IPS-18a (cell line): ENCODE data around the gene CCDC180.

Experiments
- H3K27ac ChIP-seq: one replicate; pipeline ENCODE4 v1.5.1; 2013; ENCODE audit warnings: low read length
- H3K27me3 ChIP-seq: one replicate; pipeline ENCODE4 v1.6.1; 2013; ENCODE audit warnings: mild to moderate bottlenecking, low read length; ENCODE audit not compliant: control insufficient read depth, insufficient read depth
- H3K36me3 ChIP-seq: one replicate; pipeline ENCODE4 v1.6.1; 2013; ENCODE audit warnings: low read depth, low read length; ENCODE audit not compliant: control insufficient read depth
- H3K4me1 ChIP-seq: one replicate; pipeline ENCODE4 v1.6.1; 2013; ENCODE audit warnings: low read depth, low read length; ENCODE audit not compliant: control insufficient read depth
- H3K4me3 ChIP-seq: one replicate; pipeline ENCODE4 v1.5.1; 2013; ENCODE audit warnings: low read length
- H3K9ac ChIP-seq: one replicate; pipeline ENCODE4 v1.6.1; 2013; ENCODE audit warnings: mild to moderate bottlenecking, low read length, moderate library complexity
- H3K9me3 ChIP-seq: one replicate; pipeline ENCODE4 v1.6.1; 2013; ENCODE audit warnings: low read depth, low read length; ENCODE audit not compliant: control insufficient read depth

The CCDC180 gene

DNA sequence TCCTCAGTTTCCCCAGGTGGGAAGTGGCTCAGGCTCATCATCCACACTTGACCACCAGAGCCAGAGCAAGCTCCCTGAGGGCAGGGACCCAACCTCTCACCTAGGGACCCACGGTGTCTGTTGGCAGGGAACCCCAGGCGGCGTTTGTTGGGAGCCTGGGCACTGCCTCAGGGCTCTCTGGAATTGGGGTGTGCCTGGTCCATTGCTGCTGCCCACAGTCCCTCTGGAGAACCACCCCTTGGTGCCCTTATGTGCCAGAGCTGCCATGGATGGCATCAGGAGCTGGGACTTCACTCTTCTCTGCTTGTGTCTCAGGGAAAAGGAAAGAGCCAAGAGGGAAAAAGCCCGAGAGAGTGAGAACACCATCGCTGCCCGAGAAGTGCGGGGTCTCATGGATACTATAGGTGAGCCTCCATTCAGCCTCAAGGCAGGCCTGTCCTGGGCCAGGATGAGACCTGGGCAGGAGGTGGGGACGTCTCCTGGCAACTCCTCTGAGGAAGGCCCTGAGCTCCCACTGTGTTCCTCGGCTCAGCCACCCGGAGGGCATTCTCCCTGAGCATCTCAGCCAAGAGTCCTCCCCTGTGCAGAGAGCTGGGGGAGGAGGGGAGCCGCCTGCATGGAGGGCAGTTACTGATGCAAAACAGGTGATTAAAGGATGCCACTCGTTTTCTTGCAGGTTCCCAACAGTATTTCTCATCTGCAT is 4.5 kb downstream of the CCDC180 start:
- no peaks in the 10 kb centered on the region for H3K27me3 ChIP-seq
- H3K36me3 ChIP-seq: peaks cover 4% of the 10 kb centered on the region
- H3K9me3 ChIP-seq: no peaks in the 10 kb centered on the region
- no peak overlapping the region for H3K4me3 ChIP-seq
- no peak overlapping the region for H3K27ac ChIP-seq
- H3K4me1 ChIP-seq: peaks cover under 1% of the 10 kb centered on the region
- H3K9ac ChIP-seq: no peak overlapping the region

DNA sequence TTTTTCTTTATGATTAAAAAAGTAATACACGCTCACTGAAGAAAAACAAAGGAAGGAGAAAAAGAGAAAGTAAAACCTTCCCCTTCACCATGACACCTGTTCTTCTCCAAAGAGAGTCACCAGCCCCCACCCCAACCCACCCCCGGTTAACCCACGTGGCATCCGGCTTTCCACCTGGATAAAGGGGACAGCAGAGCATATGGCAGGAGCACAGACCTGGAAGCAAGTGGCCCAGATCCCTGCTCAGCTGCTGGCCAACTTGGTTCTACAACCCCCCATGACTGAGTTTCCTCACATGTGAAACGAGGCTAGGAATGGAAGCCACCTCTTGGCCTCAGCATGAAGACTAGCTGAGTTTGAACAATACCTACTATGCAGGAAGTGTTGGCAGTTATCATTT is 5.1 kb downstream of the CCDC180 start:
- Histone ChIP-seq H3K4me3 (no peak overlapping the region), H3K27me3 (no peaks in the 10 kb centered on the region), H3K9ac (no peak overlapping the region), H3K9me3 (no peaks in the 10 kb centered on the region), H3K36me3 (peaks cover 4% of the 10 kb centered on the region), H3K4me1 (no peaks in the 10 kb centered on the region), H3K27ac (no peak overlapping the region)

DNA sequence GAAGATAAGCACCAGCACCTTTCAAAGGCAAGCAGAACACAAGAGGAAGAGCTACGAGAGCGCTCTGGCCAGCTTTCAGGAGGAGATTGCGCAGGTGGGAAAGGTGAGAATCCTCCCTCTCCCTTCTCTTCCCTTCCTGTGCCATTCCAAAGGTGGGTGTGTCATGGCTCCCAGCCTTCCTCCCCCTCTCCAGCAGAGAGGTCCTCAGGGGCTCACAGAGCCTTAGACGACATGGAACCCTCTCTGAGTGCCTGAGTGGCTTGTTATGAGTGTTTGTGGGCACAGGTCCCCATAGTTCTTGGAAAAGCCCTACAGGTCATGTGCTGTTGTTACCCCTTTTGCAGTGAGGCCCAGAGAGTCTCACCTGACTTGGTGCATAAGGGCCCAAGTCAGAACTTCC is 5.8 kb downstream of the CCDC180 start:
- no peak overlapping the region for H3K4me3 ChIP-seq
- no peaks in the 10 kb centered on the region for H3K9me3 ChIP-seq
- H3K27me3 ChIP-seq: no peaks in the 10 kb centered on the region
- H3K9ac ChIP-seq: no peak overlapping the region
- no peaks in the 10 kb centered on the region for H3K4me1 ChIP-seq
- H3K27ac ChIP-seq: no peak overlapping the region
- peaks cover 4% of the 10 kb centered on the region for H3K36me3 ChIP-seq

DNA sequence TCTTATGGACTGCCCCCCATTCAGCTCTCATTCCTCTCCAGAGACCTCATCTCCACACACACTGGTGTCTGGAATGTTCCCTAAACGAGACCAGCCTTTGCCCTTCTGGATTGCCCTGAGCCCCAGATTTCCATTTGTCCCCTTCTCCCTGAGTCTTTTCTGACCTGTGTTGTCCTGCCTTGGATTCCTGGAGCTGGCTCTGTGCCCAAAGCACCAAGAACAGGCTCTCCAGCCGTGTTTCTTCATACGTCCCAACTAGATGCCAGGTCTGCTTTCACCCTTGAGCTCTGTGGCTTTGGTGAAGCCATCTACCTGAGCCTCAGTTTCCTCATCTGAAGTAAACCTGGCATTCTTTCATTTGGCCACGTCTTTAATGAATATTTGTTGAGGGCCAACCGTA is 6.3 kb downstream of the CCDC180 start:
- no peak overlapping the region for H3K27ac ChIP-seq
- H3K9ac ChIP-seq: no peak overlapping the region
- H3K4me1 ChIP-seq: no peaks in the 10 kb centered on the region
- no peaks in the 10 kb centered on the region for H3K9me3 ChIP-seq
- peaks cover 4% of the 10 kb centered on the region for H3K36me3 ChIP-seq
- H3K27me3 ChIP-seq: no peaks in the 10 kb centered on the region
- H3K4me3 ChIP-seq: no peak overlapping the region

DNA sequence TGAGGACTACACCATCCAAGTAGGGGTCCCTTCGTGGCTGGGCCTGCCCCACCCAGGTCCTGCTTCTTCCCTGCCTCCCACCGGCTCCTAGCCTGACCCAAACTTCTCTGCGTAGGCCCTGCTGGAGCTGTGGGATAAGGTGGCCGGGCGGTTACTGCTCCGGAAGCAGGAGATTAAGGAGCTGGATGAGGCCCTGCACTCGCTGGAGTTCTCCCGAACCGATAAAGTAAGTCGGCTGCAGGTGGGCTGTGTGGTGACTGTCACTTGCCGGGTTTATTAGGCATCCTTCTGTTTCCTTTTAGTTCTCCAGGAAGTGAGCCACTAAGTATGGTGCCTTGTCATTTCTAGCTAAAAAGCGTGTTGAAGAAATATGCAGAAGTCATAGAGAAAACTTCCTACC is 7.0 kb downstream of the CCDC180 start:
- no peaks in the 10 kb centered on the region for H3K4me1 ChIP-seq
- no peaks in the 10 kb centered on the region for H3K9me3 ChIP-seq
- no peaks in the 10 kb centered on the region for H3K27me3 ChIP-seq
- H3K9ac ChIP-seq: no peak overlapping the region
- H3K27ac ChIP-seq: no peak overlapping the region
- peaks cover 4% of the 10 kb centered on the region for H3K36me3 ChIP-seq
- no peak overlapping the region for H3K4me3 ChIP-seq

DNA sequence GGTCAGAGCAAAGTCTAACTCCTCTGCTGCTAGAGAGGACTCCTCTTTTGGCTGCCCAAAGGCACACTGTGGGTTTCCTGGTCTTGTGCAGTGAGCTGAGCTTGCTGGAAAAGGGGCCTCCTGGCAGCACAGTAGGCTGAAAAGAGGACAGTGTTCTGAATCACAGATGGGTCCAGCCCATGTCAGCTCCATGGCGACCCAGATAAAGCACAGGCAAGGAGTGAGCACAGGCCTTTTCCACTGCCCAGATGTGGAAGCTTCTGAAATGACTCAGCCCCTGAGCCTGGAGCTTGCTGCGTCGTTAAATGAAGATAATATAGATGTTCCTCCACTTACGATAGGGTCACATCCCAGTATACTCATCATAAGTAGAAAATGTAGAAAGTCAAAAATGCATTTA is 8.1 kb downstream of the CCDC180 start:
- no peak overlapping the region for H3K4me3 ChIP-seq
- H3K27ac ChIP-seq: no peak overlapping the region
- no peaks in the 10 kb centered on the region for H3K4me1 ChIP-seq
- peaks cover 7% of the 10 kb centered on the region for H3K36me3 ChIP-seq
- no peak overlapping the region for H3K9ac ChIP-seq
- H3K9me3 ChIP-seq: no peaks in the 10 kb centered on the region
- H3K27me3 ChIP-seq: no peaks in the 10 kb centered on the region

DNA sequence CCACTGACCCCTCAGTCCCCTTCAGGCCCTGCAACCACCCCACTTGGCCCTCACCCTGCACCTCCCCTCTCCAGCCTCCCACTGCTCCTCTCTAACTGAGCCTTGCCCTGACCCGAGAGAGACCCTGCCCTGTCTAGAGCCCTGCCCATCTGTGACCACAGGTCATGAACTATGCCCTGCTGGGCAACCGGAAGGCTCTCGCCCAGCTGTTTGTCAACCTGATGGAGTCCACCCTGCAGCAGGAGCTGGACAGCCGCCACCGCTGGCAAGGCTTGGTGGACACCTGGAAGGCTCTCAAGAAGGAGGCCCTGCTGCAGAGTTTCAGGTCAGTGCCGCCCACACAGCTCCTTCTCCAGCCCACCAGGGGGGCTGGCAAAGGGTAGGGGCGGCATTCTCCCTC is 9.4 kb downstream of the CCDC180 start:
- no peak overlapping the region for H3K4me3 ChIP-seq
- peaks cover 7% of the 10 kb centered on the region for H3K36me3 ChIP-seq
- no peaks in the 10 kb centered on the region for H3K9me3 ChIP-seq
- H3K27me3 ChIP-seq: no peaks in the 10 kb centered on the region
- no peak overlapping the region for H3K27ac ChIP-seq
- no peak overlapping the region for H3K9ac ChIP-seq
- H3K4me1 ChIP-seq: no peaks in the 10 kb centered on the region

DNA sequence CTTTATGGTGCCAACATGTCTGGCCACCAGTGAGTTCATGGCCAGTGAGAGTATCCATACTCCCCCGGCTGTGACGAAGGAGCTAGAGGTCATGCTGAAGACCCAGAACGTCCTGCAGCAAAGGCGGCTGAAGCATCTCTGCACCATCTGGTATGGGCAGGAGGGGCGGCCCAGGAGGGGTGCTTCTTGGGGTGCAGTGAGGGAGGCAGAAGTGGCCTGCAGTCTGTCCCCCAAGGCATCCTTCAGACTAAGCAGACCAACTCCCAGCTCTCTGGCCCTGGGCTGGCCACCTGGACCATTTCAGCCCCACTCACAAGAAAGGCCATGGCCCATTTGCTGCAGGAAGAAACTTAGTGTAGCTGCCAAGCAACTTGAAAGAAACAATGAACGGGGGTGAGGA is 11.0 kb downstream of the CCDC180 start:
- Histone ChIP-seq H3K4me1 (no peaks in the 10 kb centered on the region), H3K27ac (no peak overlapping the region)

DNA sequence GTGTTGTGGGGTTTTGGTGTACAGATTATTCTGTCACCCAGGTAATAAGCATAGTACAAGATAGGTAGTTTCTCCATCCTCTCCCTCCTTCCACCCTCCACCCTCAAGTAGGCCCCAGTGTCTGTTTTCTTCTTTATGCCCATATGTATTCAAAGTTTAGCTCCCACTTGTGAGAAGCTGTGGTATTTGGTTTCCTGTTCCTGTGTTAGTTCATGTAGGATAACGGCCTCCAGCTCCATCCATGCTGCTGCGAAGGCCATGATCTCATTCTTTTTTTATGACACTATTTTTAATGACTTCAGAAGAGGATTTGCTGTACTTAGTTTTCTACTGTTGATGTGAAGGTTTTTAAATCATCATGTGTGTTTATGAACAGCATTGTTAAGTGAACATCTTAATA is 11.9 kb downstream of the CCDC180 start:
- H3K4me1 ChIP-seq: no peaks in the 10 kb centered on the region
- H3K9me3 ChIP-seq: no peaks in the 10 kb centered on the region
- no peak overlapping the region for H3K27ac ChIP-seq

More for the DNA sequence above, 11.0 kb downstream of the CCDC180 start:
- Histone ChIP-seq H3K36me3 (peaks cover 7% of the 10 kb centered on the region), H3K27me3 (no peaks in the 10 kb centered on the region), H3K4me3 (no peak overlapping the region), H3K9ac (no peak overlapping the region), H3K9me3 (no peaks in the 10 kb centered on the region)

DNA sequence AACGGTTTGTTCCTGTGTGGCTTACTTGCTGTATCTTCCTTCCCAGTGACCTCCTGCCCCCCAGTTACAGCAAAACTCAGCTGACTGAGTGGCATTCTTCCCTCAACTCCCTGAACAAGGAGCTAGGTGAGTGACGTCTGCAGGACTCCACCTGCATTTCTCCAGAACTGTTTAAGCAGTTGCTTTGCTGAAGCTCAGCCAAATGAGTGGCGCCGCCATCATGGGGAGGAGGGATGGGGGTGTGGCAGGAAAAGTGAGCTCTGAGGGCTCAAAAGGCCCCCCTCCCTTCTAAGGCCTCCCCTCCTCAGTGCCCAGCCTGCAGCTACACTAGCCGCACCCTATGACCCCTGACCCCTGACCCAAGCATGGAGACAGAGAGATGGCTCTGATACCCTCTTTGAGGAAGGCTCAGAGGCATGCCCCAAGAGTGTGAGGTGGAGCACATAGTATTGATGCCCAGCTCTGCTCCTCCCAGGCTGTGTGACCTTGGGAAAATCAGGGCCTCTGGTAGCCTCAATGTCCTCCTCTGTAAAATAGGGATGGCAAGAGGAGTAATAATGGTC is 12.7 kb downstream of the CCDC180 start:
- Histone ChIP-seq H3K27me3 (no peaks in the 10 kb centered on the region), H3K4me3 (no peak overlapping the region), H3K9ac (no peak overlapping the region), H3K9me3 (no peaks in the 10 kb centered on the region), H3K4me1 (no peaks in the 10 kb centered on the region), H3K27ac (no peak overlapping the region), H3K36me3 (peaks cover 3% of the 10 kb centered on the region)

More for the DNA sequence above, 11.9 kb downstream of the CCDC180 start:
- Histone ChIP-seq H3K27me3 (no peaks in the 10 kb centered on the region), H3K36me3 (peaks cover 7% of the 10 kb centered on the region), H3K4me3 (no peak overlapping the region), H3K9ac (no peak overlapping the region)

DNA sequence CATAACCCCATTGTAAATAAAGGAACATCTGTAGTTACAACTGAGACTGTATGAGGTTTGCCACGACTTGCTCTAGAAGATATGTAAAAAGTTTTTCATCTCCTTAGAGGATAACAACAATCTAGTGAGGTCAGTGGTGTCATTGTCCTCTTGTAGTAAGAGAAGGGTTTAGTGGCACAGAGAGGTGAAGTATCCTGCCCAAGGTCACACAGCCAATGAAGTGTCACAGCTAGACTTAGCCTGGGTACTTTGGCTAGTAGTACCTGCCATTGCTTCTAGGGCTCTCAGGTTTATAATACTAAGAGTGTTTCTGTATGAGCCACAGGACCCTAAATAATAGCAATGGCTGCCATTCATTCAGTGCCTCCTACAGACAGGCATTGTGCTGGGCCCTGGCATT is 13.8 kb downstream of the CCDC180 start:
- Histone ChIP-seq H3K4me1 (no peaks in the 10 kb centered on the region), H3K4me3 (no peak overlapping the region), H3K27ac (no peak overlapping the region)

DNA sequence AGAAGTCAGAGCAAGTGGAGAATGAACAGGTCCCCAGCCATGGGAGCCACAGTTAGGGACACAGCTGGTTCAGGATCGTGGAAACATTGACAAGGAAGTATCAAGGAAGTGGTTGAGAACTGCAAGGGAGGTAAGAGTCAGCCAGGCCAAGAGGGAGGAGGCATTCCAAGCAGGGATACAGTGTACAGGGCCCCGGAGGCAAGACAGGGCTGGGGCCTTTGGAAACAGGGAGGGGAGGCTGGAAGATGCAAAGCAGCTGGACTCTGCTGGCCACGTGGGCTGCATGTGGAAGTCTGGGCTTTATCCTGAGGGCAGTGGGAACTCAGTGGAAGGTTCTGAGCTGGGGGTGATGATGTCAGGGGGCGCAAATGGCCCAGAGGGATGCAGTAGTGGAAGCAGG is 14.2 kb downstream of the CCDC180 start:
- no peak overlapping the region for H3K4me3 ChIP-seq
- no peak overlapping the region for H3K9ac ChIP-seq
- no peak overlapping the region for H3K27ac ChIP-seq
- H3K4me1 ChIP-seq: no peaks in the 10 kb centered on the region
- peaks cover 3% of the 10 kb centered on the region for H3K36me3 ChIP-seq
- H3K27me3 ChIP-seq: no peaks in the 10 kb centered on the region
- no peaks in the 10 kb centered on the region for H3K9me3 ChIP-seq

More for the DNA sequence above, 13.8 kb downstream of the CCDC180 start:
- Histone ChIP-seq H3K36me3 (peaks cover 3% of the 10 kb centered on the region), H3K9ac (no peak overlapping the region), H3K27me3 (no peaks in the 10 kb centered on the region), H3K9me3 (no peaks in the 10 kb centered on the region)
